GM19240 (cell line): ENCODE results near the gene CAVIN3.

Source experiments
- DNase-seq: peaks from one replicate; pipeline ENCODE4 v3.0.0; 2011; ENCODE audit warnings: low spot score; ENCODE audit not compliant: insufficient read length

The CAVIN3 gene

GRCh38 chr11:6270584-6271246 lies 49.6 kb downstream of the CAVIN3 start:
- no peak for DNase-seq

DNA sequence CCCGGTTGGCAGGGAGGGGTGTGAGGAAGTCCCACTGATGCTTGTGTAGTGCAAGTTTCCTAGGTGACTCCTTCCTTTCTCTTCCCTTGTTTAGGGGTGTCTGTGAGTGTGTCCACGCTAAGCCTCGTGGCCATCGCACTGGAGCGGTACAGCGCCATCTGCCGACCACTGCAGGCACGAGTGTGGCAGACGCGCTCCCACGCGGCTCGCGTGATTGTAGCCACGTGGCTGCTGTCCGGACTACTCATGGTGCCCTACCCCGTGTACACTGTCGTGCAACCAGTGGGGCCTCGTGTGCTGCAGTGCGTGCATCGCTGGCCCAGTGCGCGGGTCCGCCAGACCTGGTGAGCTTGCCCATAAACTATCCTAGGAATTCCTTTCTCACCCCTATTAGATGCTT lies 50.3 kb downstream of the CAVIN3 start:
- DNase-seq, result no peak
